Activated naive CD8-positive, alpha-beta T cell treated with anti-CD3 and anti-CD28 coated beads, Interleukin-2, amount 50 U/mL, for 24 hours (primary cell): Measurements from ENCODE around the gene SYNCRIP.
"Not testable (repeated sequence)": the region's sequence is repeated elsewhere in the genome, so short reads cannot be mapped to it uniquely, and the experiment has no call there.

Experiments
- ATAC-seq: fragments of 150-1000 bp; cut with Tn5 transposase; one replicate; pipeline ENCODE4 v1.10.0; 2021
- DNase-seq: peaks from one replicate; pipeline ENCODE4 v3.0.0; 2021
- H3K27ac Mint-ChIP-seq: one replicate; pipeline ENCODE4 v1.8.0; 2021; ENCODE audit warnings: mild to moderate bottlenecking, mixed read lengths
- H3K27me3 Mint-ChIP-seq: one replicate; pipeline ENCODE4 v1.8.0; 2021; ENCODE audit warnings: mixed read lengths
- H3K36me3 Mint-ChIP-seq: one replicate; pipeline ENCODE4 v1.8.0; 2021; ENCODE audit warnings: low read depth, mixed read lengths
- H3K4me1 Mint-ChIP-seq: one replicate; pipeline ENCODE4 v1.8.0; 2021; ENCODE audit warnings: mixed read lengths
- H3K4me3 Mint-ChIP-seq: one replicate; pipeline ENCODE4 v1.8.0; 2021; ENCODE audit warnings: mild to moderate bottlenecking, moderate library complexity, mixed read lengths
- H3K9me3 Mint-ChIP-seq: one replicate; pipeline ENCODE4 v1.8.0; 2021; ENCODE audit warnings: mixed read lengths

The SYNCRIP gene

GRCh38 chr6:85641522-85641896 lies 1.2 kb downstream of the SYNCRIP start:
- H3K4me1 Mint-ChIP-seq, result peaks cover 55% of the 10 kb centered on the region
- no peak for DNase-seq
- peaks cover 59% of the 10 kb centered on the region for H3K36me3 Mint-ChIP-seq

DNA sequence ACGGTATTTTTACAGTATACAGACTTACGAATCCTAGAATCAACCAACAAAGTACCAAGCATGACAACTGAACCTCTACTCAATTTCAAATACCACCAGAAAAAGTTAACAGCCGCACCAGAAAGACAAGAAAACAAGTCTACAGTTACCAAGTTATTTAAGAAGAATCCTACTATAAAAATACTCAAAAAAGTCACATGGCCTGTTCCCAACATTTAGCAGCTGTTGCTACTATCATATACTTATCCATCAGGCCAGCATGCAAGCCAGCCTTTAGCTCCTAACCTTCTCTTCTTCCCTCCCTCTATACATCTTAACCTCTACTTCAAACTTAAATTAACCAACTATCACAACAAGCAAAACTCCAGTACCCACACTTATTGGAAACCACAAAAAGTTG lies 1.9 kb downstream of the SYNCRIP start:
- ATAC-seq (no peak), DNase-seq (no peak)
- Mint-ChIP-seq H3K4me1 (peaks cover 57% of the 10 kb centered on the region), H3K27ac (peak overlapping the region; percentile 98), H3K27me3 (no peaks in the 10 kb centered on the region), H3K9me3 (no peaks in the 10 kb centered on the region), H3K4me3 (peak overlapping the region; percentile 96), H3K36me3 (peaks cover 62% of the 10 kb centered on the region)

More at GRCh38 chr6:85641522-85641896, 1.2 kb downstream of the SYNCRIP start:
- peak overlapping the region; percentile 98 for H3K27ac Mint-ChIP-seq
- peak overlapping the region; percentile 96 for H3K4me3 Mint-ChIP-seq
- no peak for ATAC-seq
- H3K9me3 Mint-ChIP-seq, result no peaks in the 10 kb centered on the region
- H3K27me3 Mint-ChIP-seq, result no peaks in the 10 kb centered on the region

DNA sequence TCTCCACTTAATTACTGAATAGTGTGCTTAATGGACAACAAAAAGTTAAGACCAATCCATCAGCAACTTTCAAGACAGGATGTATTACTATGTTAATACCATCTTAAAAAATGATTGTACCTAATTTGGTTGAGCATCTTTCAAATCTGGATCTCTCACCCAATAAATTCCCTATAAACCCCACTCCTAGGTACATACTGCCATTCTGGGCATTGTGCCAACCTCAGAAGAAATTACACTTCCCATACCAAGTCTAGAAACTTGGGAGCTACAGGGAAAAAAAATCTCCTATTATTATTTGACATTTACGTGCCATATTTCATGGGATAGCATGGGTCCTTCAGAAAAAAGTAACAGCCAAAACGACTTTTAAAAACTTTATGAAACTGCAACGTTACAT lies 5.1 kb downstream of the SYNCRIP start:
- Mint-ChIP-seq H3K4me3 (peak overlapping the region; percentile 96), H3K27ac (peak overlapping the region; percentile 25), H3K36me3 (peaks cover 81% of the 10 kb centered on the region), H3K9me3 (no peaks in the 10 kb centered on the region), H3K27me3 (no peaks in the 10 kb centered on the region), H3K4me1 (peaks cover 58% of the 10 kb centered on the region)
- no peak for DNase-seq
- no peak for ATAC-seq

DNA sequence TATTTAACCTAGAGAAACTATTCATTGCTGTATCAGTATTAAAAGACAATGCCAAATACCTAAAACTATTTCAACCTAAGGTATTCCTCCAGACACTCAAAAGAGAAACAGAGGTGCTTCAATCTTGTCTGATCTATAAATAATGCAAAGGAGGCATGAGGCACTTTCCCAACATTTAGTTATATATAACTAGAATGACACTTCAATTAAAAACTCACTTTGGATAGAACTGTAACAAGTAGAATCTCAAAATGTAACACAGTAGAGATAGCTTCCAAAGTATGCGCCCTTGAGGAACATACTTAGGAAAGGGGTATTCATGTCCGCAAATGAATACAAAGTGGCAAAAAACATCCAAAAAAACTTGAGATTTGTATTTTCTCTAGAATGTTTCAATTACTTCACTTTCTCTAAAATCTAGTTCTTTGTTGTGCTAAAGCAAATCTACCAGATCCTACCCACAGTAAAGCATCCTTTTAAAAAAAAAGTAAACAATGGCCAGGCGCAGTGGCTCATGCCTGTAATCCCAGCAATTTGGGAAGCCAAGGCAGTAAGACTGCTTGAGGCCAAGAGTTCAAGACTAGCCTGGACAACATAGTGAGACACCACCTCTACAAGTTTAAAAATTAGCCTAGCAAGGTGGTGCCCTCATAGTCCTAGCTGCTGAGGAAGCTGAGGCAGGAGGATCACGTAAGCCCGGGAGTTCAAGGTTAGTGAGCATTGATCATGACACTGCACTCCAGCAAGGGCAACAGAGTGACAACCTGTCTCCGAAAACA lies 10.3 kb downstream of the SYNCRIP start:
- Mint-ChIP-seq H3K36me3 (peaks cover 84% of the 10 kb centered on the region), H3K27ac (no peak overlapping the region), H3K4me3 (no peak overlapping the region), H3K9me3 (no peaks in the 10 kb centered on the region), H3K27me3 (no peaks in the 10 kb centered on the region), H3K4me1 (peaks cover 56% of the 10 kb centered on the region)
- DNase-seq (no peak), ATAC-seq (no peak)

GRCh38 chr6:85631117-85631516 lies 11.6 kb downstream of the SYNCRIP start:
- Mint-ChIP-seq H3K4me1 (peaks cover 53% of the 10 kb centered on the region), H3K36me3 (peaks cover 82% of the 10 kb centered on the region), H3K27ac (peak overlapping the region; percentile 52)
- not testable (repeated sequence) for H3K9me3 Mint-ChIP-seq, ATAC-seq, H3K4me3 Mint-ChIP-seq, DNase-seq, H3K27me3 Mint-ChIP-seq

DNA sequence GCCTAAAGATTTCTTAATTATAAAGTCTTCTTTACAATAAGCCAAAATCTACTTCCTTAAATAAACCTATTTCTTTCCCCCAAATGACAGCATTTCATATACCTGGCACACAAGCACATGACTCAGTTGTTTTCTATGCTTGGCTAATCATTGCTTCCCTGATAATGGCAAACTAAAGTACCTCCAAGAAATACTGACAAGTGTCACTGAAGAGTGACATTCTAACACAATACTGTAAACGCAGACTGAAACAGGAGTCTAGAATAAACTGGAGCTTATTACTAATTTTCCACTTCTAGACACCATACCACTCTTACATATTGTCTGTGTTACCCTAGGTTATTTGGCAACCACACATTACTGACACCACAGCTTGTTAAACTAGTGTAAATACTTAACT lies 14.3 kb downstream of the SYNCRIP start:
- H3K9me3 Mint-ChIP-seq, result no peaks in the 10 kb centered on the region
- H3K27me3 Mint-ChIP-seq, result no peaks in the 10 kb centered on the region
- peaks cover 56% of the 10 kb centered on the region for H3K4me1 Mint-ChIP-seq
- H3K4me3 Mint-ChIP-seq, result no peak overlapping the region
- no peak for DNase-seq
- H3K27ac Mint-ChIP-seq, result peak overlapping the region; percentile 55
- no peak for ATAC-seq
- H3K36me3 Mint-ChIP-seq, result peaks cover 85% of the 10 kb centered on the region

DNA sequence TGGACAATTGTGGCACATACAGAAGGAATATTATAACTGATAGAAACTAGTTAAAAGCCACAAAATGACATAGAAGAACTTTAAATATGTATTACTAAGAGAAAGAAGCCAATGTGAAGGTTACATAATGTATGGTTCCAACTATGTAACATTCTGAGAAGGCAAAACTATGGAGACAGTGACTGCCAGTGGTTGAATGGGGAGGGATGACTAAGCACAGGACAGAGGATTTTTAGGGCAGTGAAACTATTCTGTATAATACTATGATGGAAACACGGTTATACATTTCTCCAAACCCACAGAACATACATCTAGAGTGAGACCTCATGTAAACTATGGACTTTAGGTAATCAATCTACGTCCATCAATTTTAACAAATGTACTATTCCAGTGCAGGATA lies 22.4 kb downstream of the SYNCRIP start:
- Mint-ChIP-seq H3K36me3 (peaks cover 88% of the 10 kb centered on the region), H3K27ac (no peak overlapping the region)
- peak; percentile 47 for ATAC-seq

DNA sequence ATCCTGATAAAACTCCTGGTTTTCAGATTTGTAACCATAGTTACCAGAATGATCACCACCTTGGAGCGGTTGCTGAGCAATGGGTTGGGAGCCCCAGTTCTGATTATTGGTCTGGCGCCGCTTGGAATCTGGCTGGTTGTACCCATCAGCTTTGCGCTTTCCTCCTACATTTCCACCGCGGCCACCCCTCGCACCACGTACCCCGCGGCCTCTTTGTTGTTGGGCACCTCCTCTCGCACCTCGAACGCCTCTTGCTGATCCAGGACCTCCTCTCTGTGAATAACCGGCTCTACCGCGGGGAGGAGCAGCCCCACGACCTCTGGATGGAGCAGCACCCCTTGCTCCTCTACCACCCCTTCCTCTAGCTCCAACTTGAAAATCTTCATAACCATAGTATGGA lies 27.9 kb downstream of the SYNCRIP start:
- Mint-ChIP-seq H3K27me3 (no peaks in the 10 kb centered on the region), H3K36me3 (peaks cover 81% of the 10 kb centered on the region), H3K4me3 (no peak overlapping the region), H3K4me1 (peaks cover 11% of the 10 kb centered on the region), H3K27ac (peak overlapping the region; percentile 68), H3K9me3 (no peaks in the 10 kb centered on the region)
- no peak for ATAC-seq
- no peak for DNase-seq

More for the DNA sequence above, 22.4 kb downstream of the SYNCRIP start:
- Mint-ChIP-seq H3K4me3 (no peak overlapping the region), H3K4me1 (peaks cover 24% of the 10 kb centered on the region), H3K27me3 (no peaks in the 10 kb centered on the region), H3K9me3 (no peaks in the 10 kb centered on the region)
- no peak for DNase-seq

DNA sequence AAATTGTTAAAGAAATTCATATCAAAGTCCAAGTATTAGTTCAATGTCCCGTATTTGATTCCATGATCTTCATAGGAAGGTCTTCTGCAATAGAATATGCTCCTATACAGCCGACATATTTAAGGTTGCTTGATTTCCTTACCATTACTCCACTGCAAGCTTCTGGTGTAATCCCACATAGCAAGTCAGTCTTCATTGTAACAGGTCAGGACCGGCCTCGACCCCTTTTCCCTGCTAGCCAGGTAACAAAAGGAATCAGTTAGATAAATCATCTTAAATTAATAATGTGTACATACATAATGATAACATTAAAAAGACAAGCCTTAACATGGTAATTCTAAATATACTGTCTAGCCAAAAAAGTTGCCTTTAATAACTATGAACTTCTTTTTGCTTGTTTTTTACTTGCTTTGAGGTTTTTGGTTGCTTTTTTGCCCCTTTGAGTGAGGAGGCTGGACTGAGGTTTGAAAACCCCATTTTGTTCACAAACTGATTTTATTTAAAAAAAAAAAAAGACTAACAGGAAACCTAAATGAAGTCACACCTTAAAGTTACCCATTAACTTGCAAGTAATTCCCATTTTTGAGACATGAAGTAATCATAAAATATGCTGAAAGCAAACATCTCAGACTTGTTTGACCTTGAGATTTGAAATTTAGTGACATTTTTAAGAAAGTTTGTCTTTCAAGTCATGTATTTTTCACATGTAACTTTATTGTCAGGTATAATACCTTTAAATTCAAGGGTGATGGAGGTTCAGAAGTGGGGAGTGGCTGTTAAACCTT lies 29.8 kb downstream of the SYNCRIP start:
- no peak overlapping the region for H3K27ac Mint-ChIP-seq
- H3K36me3 Mint-ChIP-seq, result peaks cover 76% of the 10 kb centered on the region
- ATAC-seq (no peak), DNase-seq (no peak)
- H3K4me3 Mint-ChIP-seq, result no peak overlapping the region
- peaks cover 9% of the 10 kb centered on the region for H3K4me1 Mint-ChIP-seq
- H3K27me3 Mint-ChIP-seq, result no peaks in the 10 kb centered on the region
- H3K9me3 Mint-ChIP-seq, result no peaks in the 10 kb centered on the region

DNA sequence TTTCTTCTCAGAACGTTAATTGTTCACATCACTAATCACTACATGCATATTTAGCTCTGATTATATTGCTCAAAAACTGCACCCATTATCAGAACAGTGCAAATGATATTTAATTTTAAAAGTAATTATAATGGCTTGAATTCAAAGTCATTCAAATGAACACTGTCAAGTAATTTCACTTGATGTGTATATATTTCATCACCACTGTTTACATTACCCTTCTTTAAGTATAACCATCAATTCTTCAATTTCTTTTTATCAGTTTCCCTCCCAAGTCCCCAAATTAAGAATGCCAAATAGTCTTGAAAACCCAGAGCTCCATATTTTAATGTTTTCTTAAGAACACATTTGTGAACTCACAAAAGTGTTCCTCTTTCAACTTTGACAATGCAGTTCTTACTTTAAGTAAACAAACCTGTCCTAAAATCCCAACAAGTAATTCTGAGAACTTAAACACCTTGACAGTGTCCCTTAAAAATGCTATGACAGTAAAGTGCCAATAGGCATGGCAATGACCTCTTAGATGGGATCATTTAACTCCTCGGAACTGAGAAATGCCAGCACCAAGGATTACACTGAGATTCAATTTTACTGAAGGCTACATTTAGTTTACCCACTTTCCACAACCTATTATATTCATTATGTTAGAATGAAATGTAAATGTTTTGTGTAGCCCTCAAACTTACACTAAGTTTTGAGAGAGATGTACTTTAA lies 32.3 kb downstream of the SYNCRIP start:
- DNase-seq, result no peak
- no peak for ATAC-seq
- Mint-ChIP-seq H3K4me1 (peaks cover 9% of the 10 kb centered on the region), H3K27ac (no peak overlapping the region), H3K4me3 (no peak overlapping the region), H3K27me3 (no peaks in the 10 kb centered on the region), H3K36me3 (peaks cover 62% of the 10 kb centered on the region), H3K9me3 (no peaks in the 10 kb centered on the region)

DNA sequence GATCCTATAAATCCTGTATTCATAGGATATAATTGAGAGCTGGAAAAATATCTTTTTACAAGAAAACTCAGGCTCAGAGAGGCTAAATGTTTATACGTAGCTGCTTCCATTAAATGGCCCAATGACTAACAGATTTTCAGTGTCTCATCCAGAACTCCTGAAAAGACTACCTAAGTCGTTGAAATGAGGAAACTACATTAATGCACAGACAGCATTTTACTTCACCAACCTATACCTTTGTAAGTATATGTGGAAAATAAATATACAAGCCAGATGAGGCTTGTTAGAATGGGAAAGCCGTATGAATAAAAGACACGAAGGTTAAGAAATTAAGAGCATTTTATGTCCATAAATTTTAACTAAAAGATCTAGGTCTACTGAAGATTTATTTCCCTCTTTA lies 40.6 kb downstream of the SYNCRIP start:
- H3K27ac Mint-ChIP-seq, result no peak overlapping the region
- H3K4me3 Mint-ChIP-seq, result no peak overlapping the region
- no peak for DNase-seq
- H3K36me3 Mint-ChIP-seq, result peaks cover 21% of the 10 kb centered on the region
- no peaks in the 10 kb centered on the region for H3K27me3 Mint-ChIP-seq
- no peak for ATAC-seq
- no peaks in the 10 kb centered on the region for H3K9me3 Mint-ChIP-seq
- H3K4me1 Mint-ChIP-seq, result no peaks in the 10 kb centered on the region

GRCh38 chr6:85600713-85601313 lies 41.9 kb downstream of the SYNCRIP start:
- no peak for ATAC-seq
- Mint-ChIP-seq H3K4me3 (no peak overlapping the region), H3K36me3 (peaks cover 19% of the 10 kb centered on the region), H3K4me1 (peaks cover 1% of the 10 kb centered on the region), H3K27me3 (no peaks in the 10 kb centered on the region), H3K9me3 (no peaks in the 10 kb centered on the region), H3K27ac (peak overlapping the region; percentile 27)
- DNase-seq, result no peak

GRCh38 chr6:85594197-85594930 lies 48.3 kb downstream of the SYNCRIP start:
- ATAC-seq (peak; percentile 50), DNase-seq (peak; percentile 62)
- Mint-ChIP-seq H3K27me3 (no peaks in the 10 kb centered on the region), H3K4me3 (peak overlapping the region; percentile 95), H3K27ac (peak overlapping the region; percentile 94), H3K36me3 (peaks cover 21% of the 10 kb centered on the region), H3K9me3 (no peaks in the 10 kb centered on the region), H3K4me1 (peaks cover 46% of the 10 kb centered on the region)
